Hematopoietic multipotent progenitor cell treated with erythropoietin and hydrocortisone succinate and interleukin-3 and kit ligand, for 15 days (in vitro differentiated cells): ENCODE data around the gene KIF26B.

ENCODE experiments used
- DNase-seq: peaks from one replicate; pipeline ENCODE4 v3.0.0-alpha.2; 2015; ENCODE audit warnings: low spot score

Gene KIF26B

DNA sequence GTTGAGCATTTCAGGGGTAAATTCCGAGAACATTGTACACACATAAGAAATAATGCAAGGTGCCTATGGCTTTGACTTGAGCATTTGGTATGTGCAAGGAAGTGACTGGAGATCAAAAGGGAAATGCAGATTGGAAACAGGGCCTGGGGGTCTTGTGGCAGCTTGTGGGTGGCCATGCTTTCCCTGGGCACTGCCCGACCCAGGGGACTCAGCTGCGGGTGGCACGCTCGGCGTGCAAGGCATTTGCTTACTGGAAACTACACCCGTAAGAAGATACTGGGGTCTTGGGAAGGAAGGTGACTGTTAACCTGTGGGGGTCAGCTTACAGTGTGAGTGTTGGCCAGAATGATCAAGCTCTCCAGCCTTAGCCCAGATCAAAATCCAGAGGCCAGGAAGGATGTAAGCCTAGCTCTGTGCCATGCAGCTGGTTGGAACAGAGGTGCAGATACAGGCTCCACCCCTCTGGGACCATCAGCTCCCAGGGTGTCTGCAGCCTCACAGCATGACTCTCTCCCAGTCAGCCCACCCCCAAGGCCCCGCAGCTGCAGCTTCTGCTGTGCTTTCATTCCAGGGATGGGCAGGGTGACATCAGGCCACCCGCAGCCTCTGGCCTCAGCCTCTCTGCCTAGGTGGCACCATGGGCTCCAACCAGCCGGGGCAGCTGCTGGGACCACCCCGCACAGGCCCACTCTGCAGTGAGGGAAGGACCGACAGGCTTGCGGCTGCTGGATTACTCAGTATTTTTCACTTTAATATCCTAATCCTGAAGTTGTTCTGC is 55.1 kb downstream of the KIF26B start:
- no peak for DNase-seq

DNA sequence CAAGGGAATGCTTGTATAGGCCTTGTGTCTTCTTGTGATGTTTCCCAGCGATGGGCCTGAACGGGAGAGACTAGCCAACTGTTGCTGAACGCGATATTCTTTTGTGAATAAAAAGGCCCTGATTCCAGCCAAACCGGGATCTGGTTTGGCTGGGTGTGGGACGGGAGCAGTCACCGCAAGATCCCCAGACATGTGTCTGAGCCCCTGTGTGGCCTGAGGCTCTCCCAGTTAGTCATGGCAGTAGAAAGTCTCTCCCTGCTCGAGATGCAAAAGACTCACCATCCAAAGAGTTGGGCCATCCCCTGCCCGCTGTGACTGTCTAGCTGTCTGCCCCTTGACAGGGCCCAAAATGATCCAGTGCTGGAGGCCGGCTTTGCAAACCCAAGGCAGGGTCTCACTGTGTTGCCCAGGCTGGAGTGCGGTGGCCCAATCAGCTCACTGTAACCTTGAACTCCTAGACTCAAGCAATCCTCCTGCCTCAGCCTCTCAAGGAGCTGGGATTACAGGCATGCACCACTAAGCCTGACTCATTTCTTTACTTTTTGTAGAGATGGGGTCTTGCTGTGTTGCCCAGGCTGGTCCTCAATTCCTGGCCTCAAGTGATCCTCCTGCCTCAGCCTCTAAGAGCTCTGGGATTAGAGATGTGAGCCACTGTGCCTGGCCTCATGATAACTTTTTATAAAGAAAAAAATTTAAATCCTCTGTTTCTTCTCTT is 56.4 kb downstream of the KIF26B start:
- DNase-seq = no peak

DNA sequence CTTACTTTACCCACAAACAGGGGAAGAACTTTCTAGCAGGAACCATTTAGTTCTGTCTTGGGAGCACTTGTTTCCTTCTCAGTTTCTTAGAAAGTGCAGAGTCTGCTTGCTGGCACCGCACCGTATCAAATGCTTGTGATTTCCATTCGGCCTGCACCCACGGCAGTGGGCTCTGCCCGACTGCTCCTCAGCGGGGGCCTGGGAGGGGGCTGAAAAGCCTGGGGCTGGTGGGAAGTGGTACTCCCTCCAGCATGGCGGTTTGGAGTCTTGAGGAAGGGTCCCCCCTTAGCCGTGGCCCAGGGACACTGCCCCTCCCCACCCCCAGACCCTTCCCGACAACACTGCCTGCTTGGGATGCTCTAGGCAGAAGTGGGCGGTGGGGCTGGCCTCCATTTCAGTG is 57.0 kb downstream of the KIF26B start:
- no peak for DNase-seq

DNA sequence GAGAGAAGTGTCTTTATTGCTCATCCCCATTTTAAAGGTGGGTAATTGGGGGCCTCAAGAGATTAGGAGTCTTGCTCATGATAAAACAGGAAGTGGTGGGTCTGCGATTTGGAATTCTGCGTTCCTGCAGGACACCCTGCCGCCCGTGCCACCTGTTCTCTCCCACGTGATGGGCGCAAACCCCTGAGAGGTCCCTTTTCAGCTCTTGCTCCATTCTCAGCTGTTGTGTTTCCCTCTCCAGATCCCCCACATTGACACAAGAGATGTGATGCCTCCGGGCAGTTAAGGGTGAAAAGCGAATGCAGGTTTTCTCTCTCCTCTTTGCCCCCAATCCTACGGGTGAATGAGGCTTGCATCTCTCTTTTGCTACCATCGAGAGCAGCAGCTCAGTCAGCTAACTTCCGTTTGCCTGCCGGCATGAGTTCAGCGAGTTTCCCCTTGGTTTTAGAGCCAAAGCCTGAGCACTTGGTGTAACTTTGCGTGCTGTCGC is 57.5 kb downstream of the KIF26B start:
- DNase-seq = no peak

DNA sequence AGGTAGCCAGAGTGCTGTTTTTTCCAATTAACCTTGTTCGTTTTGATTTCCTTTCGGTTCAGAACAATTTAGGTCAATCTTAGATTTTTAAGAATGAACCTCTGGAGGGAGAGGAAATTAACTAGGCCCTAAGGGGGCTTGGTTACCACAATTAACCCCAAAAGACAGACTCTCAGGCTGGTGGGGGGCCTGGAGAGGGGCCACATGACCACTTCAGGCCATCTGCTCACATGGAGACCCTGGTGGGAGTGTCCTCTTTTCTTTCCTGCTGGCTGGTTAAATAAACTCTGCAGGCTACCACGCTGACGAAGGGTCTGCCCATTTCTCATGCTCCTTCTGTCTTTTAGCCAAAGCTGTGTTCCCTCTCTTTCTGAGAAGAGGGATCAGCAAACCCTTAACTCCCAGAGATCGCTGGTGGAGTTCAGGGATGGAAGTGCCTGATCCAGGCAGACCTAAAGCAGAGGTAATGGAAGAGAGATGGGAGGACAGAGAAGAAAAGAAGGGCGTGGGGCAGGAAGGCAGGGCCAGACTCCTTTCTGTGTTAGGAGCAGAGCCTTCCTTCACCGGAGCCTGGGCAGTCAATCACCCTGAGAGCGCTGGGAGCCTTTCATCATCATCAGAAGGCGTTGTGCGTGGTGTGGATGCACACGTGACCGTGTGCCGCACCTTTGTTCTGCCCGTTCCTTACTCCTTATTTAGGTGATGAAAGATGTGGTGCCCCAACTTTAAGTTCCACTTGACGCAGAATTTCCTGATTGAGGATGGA is 58.5 kb downstream of the KIF26B start:
- no peak for DNase-seq

DNA sequence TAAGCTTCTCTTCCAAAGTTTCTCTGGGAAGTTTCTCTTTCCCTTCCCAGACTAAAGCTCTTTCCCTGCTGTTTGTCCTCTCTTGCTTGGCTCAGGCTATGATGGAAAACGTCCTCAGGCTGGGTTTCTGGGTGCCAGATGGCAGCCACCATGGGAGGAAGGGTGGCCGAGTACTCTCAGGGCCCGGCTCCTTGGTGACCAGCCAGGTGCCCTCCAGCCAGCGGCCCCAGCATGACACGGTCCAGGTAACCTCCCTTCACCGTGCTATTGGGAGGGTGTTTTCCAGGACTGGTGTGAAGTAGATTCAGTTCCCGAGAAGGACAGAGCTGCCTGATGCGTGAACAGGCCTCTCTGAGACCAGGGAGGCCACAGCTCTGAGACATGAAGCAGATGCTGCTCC is 60.3 kb downstream of the KIF26B start:
- DNase-seq = no peak

DNA sequence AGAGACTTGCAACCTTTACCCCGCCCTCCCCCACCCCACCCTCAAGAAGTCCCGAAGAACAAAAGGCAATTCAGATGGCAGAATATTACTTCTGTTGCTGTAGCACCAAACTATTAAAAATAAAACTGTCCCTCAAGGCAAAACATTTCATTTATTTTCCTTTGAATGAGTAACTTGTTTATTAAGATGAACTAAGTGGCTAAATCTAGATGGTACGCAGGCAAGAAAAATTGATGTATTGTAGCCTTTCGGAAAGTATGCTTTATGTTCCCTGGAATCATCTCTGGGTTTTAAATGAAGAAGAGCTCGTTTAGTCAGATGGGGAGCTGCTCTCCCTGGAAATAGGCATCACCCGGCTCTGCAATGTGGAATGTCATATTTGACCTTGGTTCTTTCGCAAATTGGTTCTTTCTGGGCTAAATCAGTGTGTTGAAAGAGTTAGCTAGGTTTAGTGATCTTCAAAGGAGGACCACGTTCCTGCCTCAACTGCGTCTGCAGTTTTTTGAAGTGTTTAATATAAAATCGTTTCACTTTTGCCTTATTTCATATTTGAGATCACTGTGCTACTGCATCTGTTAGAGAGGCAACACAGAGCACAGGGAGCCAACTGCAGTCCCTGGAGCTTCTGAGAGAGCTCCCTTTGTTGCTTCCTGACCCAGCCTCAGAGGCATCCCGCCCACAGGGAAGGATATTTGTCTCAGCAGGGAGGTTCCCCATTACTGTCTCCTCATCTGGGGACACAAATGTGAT is 61.8 kb downstream of the KIF26B start:
- DNase-seq = no peak

DNA sequence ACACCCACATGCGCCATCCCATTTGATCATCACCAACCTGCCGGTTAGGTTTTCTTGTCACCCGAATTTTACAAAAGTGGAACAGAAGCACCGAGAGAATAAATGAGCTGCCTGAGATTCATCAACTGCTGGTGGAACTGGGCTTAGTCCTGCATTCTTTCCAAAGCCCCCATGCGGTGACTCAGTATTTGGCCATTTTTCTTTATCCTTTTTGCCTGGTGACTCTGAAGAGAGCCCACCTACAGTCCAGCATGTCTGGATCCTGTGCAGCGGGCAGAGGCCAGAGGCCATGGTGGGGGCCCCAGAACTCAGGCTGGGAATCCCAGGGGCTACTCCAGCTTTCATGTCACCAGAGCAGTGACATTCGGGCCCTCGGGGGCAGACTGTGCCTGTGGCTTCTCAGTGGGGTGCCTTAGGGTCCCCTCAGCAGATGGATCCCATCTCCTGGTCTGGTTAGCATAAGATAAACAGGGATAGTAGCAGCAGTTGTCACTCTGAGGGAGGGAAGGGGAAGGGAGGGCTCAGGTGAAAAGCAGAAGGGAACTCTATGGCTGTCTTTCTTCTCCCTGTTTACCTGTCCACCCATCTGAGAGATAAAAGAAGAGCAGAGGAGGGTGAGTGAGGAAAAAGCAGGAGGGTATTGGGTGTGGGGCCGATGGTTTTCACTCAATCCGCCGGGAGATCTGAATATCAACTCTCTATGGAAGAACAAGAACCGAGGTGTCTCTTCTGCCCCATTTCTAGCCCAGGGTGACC is 63.2 kb downstream of the KIF26B start:
- no peak for DNase-seq

DNA sequence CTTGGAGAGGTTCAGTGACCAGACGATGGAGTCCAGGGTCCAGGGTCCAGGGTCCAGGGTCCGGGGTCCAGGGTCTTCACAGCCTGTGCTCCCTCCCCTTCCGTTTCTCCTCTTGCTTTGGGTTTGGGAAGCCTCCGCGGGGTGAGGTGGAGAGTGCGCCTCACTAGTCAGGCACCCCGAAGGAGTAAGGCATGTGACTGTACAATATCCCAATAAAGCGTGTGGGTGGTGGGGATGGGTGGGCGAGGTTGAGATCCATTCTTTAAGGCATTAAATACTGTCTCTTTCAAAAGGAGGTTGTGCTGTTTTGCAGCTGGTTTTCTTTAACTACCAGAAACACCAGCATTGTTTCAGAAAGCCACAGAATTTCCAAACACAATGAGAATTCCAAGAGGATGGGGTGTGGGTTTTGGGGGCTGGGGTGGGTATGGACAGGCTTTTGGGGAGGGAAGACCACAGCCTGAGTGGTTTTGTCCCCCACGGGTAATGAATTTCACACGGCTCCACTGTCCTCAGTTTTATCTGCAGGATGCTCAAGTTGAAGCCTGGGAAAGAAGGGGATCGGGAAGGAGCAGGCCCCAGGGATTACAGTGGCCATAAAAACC is 65.7 kb downstream of the KIF26B start:
- DNase-seq = no peak

DNA sequence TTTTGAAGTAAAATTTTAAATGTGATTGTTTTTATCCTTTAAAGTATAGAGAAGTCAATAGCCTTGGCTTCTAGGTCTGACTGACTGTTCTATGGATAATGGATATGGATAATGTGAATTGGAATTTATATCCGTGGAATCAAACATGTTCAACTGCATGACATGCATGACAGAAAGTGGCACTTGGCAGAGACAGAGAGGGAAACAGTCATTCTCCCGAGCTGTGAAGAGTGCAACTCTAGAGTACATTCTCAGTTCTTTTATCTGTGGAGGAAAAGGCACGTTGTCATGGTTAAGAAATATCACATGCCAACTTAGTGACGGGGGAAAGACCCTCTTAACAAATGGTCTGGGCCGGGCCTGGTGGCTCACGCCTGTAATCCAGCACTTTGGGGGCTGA is 67.0 kb downstream of the KIF26B start:
- DNase-seq = no peak

DNA sequence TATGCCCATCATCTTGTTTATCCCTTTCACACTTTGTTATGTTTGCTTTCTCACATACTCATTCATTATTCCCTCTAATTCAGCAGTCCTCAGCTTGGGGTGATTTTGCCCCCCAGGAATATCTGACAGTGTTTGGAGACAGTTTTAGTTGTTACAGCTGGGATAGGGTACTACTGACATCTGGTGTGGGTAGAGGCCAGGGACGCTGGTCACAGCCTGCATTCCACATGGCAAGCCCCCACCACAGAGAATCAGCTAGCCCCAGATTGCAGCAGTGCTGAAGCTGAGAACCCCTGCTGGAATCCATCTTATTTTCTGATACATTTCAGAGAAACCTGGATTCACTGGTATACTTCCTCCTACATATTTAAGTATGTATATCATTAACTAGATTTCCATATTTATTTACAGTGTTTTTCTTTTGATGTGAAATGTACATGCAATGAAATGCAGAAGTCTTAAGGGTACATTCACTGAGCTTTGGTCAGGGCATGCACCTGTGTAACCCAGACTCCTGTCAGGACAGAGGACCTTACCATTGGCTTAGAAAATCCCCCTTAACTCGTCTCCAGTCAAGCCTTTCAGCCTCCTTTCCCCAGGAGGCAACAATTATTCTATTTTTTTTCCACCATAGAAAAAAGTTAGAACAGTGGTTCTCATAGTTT is 68.3 kb downstream of the KIF26B start:
- DNase-seq = no peak

DNA sequence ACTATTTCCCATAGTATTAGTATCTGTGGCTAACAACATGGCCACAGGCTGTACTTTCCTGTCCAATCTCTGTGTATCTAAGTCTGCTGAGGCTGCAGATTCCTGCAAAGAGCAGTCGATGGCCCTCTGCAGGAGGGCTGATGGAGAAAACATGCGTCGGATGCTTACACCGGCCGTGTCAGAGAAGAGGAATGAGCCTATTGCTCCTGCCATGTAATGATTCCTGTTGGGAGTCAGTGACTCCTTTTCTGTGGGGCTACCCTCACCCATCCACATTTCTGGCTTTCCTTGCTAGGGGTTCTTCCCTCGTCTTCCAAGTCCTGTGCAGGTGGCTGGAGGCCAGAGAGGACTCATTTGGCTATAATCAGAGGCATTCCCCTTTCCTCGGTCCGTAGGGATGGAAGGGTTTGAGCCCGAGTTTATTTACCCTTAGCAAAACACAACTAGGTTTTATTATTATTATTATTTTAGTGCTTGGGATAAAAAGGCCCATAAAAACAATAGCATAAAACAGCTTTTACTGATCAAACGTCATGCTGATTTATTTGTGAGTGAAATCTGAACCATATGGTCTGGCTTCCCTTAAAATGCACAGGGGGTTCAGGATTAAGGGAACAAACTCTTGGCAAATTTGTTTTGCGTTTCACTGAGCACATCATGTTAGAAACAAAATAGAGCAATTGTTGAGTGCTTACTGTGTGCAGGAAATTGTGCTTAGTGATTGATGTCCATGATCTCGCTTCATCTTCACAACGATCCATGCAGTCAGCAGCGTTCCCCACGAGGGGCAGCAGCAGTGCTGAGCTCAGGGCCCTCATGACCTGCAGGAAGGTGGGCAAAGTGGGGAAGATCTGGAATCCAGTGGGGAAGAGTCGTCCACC is 70.8 kb downstream of the KIF26B start:
- no peak for DNase-seq

DNA sequence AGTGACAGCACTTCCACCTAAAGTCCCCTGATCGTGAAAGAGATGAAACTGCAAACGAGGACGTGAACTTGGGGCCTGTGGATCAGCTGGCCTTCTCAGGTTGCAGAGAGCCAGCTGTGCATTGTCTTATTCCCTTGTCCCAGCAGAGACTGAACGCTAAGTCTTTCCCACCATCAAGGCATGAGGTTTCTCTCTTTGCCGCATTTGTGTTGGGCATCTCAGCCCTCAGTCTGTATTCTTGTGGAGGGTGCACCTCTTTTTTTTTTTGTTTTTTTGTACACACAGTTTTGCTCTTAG is 71.4 kb downstream of the KIF26B start:
- no peak for DNase-seq

DNA sequence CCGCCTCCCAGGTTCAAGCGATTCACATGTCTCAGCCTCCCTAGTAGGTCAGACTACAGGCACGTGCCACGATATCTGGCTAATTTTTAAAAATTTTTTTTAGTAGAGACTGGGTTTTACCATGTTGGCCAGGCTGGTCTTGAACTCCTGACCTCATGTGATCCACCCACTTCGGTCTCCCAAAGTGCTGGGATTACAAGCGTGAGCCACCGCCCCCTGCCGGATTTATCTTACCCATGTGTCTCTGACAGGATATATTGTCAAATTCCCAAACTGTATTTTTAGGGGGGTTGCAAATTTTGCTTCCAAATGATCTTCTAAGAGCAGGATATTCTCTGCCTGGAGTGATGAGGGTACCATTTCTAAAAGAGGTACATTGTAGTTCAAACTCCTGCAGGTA is 74.3 kb downstream of the KIF26B start:
- DNase-seq = no peak

DNA sequence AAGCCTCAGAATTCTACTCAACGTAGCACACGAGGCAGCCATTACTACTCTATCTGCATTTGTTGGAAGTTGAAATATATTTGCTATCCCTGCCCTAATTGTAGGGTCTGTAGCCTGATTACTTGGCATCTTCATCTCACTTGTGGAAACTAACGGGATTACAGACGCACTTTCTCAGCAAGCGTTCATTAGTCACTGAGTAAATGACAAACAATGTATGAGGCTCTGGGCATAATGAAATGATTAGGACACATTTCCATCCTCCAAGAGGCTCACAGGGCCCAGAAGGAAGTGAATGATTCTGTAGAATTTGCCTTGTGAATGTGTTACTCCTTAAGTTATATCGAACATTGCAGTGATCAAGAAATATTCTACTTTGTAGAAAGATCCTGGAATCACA is 78.1 kb downstream of the KIF26B start:
- no peak for DNase-seq

DNA sequence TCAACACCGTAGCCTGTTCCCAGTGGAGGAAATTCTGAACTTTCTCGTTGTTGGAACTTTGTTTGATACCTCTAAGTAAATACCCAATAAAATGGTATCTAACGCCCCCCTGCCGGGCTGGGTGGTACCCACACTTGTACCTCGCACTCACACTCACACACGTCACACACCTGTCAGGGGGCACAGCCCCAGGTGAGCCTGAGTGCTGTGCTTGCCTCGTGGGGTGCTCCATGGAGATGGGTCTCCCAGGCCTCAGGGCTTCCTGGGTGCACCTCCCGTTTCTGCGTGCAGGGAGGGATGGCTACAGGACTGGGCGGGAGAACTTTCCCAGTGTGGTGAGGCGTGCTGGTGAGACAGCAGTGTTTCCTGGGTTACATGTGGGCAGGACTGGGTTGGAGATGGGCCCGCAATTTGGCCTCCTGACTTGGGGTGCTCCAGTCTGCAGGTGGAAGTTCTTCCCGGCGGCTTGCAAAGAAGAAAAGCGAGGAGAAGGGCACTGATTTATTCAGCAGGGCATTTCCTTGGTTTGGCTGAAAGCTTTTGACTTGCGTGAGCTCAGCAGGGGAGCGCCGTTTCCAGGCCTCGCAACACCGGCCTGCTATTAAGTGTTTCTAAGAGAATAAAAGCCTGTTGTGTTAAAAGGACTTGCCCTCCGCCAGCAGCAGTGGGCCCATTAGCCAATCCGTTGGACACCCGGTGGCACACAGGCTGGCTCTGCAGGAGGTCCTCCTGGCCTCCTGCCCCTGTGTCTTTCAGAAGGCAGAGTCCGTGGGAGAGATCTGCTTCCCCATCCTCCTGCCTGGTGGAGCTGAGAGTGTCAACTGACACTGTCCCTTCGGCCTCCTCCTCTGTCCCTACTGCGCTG is 79.7 kb downstream of the KIF26B start:
- no peak for DNase-seq

DNA sequence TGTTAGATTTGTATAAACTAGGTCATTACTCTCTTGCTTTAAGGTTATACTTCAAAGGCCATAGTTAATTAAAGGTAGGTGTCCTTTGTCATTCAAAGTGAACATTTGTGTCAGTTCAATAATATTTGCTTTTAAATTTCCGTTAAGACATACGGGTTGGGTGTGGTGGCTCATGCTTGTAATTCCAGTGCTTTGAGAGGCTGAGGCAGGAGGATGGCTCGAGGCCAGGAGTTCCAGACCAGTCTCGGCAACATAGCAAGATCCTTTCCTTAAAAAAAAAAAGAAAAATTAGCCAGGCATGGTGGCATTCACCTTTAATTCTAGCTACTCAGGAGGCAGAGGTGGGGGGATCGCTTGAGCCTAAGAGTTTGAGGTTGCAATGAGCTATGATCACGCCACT is 80.4 kb downstream of the KIF26B start:
- no peak for DNase-seq

DNA sequence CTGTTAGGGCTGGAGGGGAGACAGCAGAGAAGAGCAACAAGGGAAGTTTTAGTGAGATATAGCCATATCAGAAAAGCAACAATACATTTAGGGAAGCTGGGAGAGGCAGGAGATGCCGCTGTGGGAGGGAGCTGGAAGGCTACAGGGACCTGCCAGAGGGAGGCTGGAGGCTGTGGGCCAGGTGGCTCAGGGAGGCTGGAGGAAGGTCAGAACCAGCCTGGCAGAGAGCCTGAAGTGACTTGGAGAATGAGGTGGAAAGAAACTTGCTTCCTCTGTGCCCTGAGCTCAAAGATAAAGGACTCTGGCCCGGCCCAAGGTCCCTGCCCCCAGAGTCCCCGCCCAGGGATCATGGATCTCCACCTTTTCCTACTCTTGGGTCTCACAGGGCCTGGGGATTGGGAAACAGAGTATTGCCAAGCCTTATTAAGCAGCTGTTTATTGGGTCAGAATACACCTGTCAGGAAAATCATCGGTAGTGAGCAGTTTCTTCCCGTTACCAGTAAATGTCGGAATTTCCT is 85.9 kb downstream of the KIF26B start:
- no peak for DNase-seq
